ACC112 (cell line): ENCODE results near the gene ITGB6.
A peak's percentile ranks its signal among the peaks of the same experiment; 100 is the strongest.
"Not testable (repeated sequence)": the region's sequence is repeated elsewhere in the genome, so short reads cannot be mapped to it uniquely, and the experiment has no call there.

Experiments used
- H2AFZ ChIP-seq: fragments of 200-600 bp; sonication (generic); one replicate; pipeline ENCODE4 v1.6.0; 2017; ENCODE audit warnings: antibody characterized with exemption, low read length; ENCODE audit not compliant: unreplicated experiment
- H3K27ac ChIP-seq: fragments of 200-600 bp; sonication (generic); 2 replicates; pipeline ENCODE4 v1.5.1; 2014; ENCODE audit warnings: low read depth, mild to moderate bottlenecking, antibody characterized with exemption, low read length, moderate library complexity
- H3K27me3 ChIP-seq: fragments of 200-600 bp; sonication (generic); 2 replicates; pipeline ENCODE4 v1.6.1; 2014; ENCODE audit warnings: mild to moderate bottlenecking, antibody characterized with exemption, low read length, moderate library complexity, mixed read lengths; ENCODE audit not compliant: insufficient read depth
- H3K36me3 ChIP-seq: fragments of 200-600 bp; sonication (generic); 2 replicates; pipeline ENCODE4 v1.6.1; 2016; ENCODE audit warnings: mild to moderate bottlenecking, antibody characterized with exemption, low read length, moderate library complexity, mixed read lengths; ENCODE audit not compliant: insufficient read depth
- H3K4me1 ChIP-seq: fragments of 200-600 bp; sonication (generic); one replicate; pipeline ENCODE4 v1.6.1; 2016; ENCODE audit warnings: low read length, mixed read lengths; ENCODE audit not compliant: insufficient read depth, unreplicated experiment, control insufficient read depth
- H3K4me3 ChIP-seq: fragments of 200-600 bp; sonication (generic); 2 replicates; pipeline ENCODE4 v1.5.1; 2014; ENCODE audit warnings: mild to moderate bottlenecking, low read depth, low read length
- H3K79me2 ChIP-seq: fragments of 200-600 bp; sonication (generic); one replicate; pipeline ENCODE4 v1.6.0; 2016; ENCODE audit warnings: low read length; ENCODE audit not compliant: control insufficient read depth, unreplicated experiment, insufficient read depth

Gene ITGB6

GRCh38 chr2:160156665-160157064, 43.4 kb downstream of the ITGB6 start:
- no peaks in the 10 kb centered on the region for H3K36me3 ChIP-seq
- no peak overlapping the region for H2AFZ ChIP-seq
- H3K27ac ChIP-seq: peak overlapping the region; percentile 46
- no peaks in the 10 kb centered on the region for H3K27me3 ChIP-seq
- H3K79me2 ChIP-seq: no peaks in the 10 kb centered on the region
- H3K4me3 ChIP-seq: no peak overlapping the region
- H3K4me1 ChIP-seq: peaks cover 17% of the 10 kb centered on the region

GRCh38 chr2:160156100-160156499, 44.0 kb downstream of the ITGB6 start:
- Histone ChIP-seq H3K4me1 (peaks cover 17% of the 10 kb centered on the region), H3K79me2 (no peaks in the 10 kb centered on the region), H2AFZ (no peak overlapping the region), H3K27ac (peak overlapping the region; percentile 46), H3K27me3 (no peaks in the 10 kb centered on the region), H3K4me3 (no peak overlapping the region), H3K36me3 (no peaks in the 10 kb centered on the region)

- H3K4me1 ChIP-seq, H3K36me3 ChIP-seq, H3K27ac ChIP-seq, H3K27me3 ChIP-seq, H3K79me2 ChIP-seq, H2AFZ ChIP-seq, H3K4me3 ChIP-seq: not testable (repeated sequence)
Observed at GRCh38 chr2:160148419-160148818, 51.7 kb downstream of the ITGB6 start.

GRCh38 chr2:160145471-160145870, 54.6 kb downstream of the ITGB6 start:
- no peak overlapping the region for H3K4me3 ChIP-seq
- H3K4me1 ChIP-seq: peaks cover 8% of the 10 kb centered on the region
- no peak overlapping the region for H3K27ac ChIP-seq
- no peaks in the 10 kb centered on the region for H3K36me3 ChIP-seq
- no peaks in the 10 kb centered on the region for H3K27me3 ChIP-seq
- no peaks in the 10 kb centered on the region for H3K79me2 ChIP-seq
- no peak overlapping the region for H2AFZ ChIP-seq

GRCh38 chr2:160144280-160144990, 55.6 kb downstream of the ITGB6 start:
- no peaks in the 10 kb centered on the region for H3K36me3 ChIP-seq
- H3K4me1 ChIP-seq: peaks cover 18% of the 10 kb centered on the region
- H3K79me2 ChIP-seq: no peaks in the 10 kb centered on the region
- H2AFZ ChIP-seq: no peak overlapping the region
- H3K27me3 ChIP-seq: no peaks in the 10 kb centered on the region
- no peak overlapping the region for H3K27ac ChIP-seq
- no peak overlapping the region for H3K4me3 ChIP-seq

- Histone ChIP-seq H3K36me3 (no peaks in the 10 kb centered on the region), H3K27ac (no peak overlapping the region), H3K27me3 (no peaks in the 10 kb centered on the region), H2AFZ (no peak overlapping the region), H3K79me2 (no peaks in the 10 kb centered on the region), H3K4me3 (no peak overlapping the region), H3K4me1 (peaks cover 20% of the 10 kb centered on the region)
Observed at GRCh38 chr2:160142472-160142871, 57.6 kb downstream of the ITGB6 start.

- no peak overlapping the region for H3K4me3 ChIP-seq
- H3K27me3 ChIP-seq: no peaks in the 10 kb centered on the region
- H3K27ac ChIP-seq: no peak overlapping the region
- H3K36me3 ChIP-seq: no peaks in the 10 kb centered on the region
- no peaks in the 10 kb centered on the region for H3K79me2 ChIP-seq
- H2AFZ ChIP-seq: no peak overlapping the region
- H3K4me1 ChIP-seq: peaks cover 20% of the 10 kb centered on the region
Observed at GRCh38 chr2:160141912-160142311, 58.2 kb downstream of the ITGB6 start.

- Histone ChIP-seq H3K27ac (no peak overlapping the region), H3K79me2 (no peaks in the 10 kb centered on the region), H3K27me3 (no peaks in the 10 kb centered on the region), H2AFZ (no peak overlapping the region), H3K4me1 (peaks cover 20% of the 10 kb centered on the region), H3K36me3 (no peaks in the 10 kb centered on the region), H3K4me3 (no peak overlapping the region)
Observed at GRCh38 chr2:160141419-160141818, 58.7 kb downstream of the ITGB6 start.

DNA sequence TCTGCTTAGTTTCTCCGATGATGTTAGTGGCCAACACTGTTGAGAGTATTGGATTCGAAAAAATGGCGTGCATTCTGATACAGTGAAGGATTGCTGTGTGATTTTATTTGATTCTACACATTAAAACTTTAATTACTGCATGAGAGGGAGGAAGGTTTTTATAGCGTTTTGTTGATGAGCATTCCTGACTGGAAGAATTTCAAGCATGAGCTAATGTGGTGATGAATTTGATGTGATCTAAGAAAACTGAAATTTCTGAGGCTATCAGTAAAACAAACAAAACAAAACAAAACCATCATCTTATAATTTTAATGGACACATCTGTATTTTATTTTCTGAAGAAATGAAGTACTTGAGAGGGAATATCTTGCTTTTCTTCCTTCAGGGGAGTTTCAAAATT, 59.6 kb downstream of the ITGB6 start:
- peak overlapping the region; percentile 8 for H3K27ac ChIP-seq
- no peaks in the 10 kb centered on the region for H3K36me3 ChIP-seq
- H3K27me3 ChIP-seq: no peaks in the 10 kb centered on the region
- H2AFZ ChIP-seq: peak overlapping the region; percentile 70
- H3K4me3 ChIP-seq: peak overlapping the region; percentile 28; the same call in 1 of the 2 replicates
- H3K4me1 ChIP-seq: peaks cover 20% of the 10 kb centered on the region
- no peaks in the 10 kb centered on the region for H3K79me2 ChIP-seq

DNA sequence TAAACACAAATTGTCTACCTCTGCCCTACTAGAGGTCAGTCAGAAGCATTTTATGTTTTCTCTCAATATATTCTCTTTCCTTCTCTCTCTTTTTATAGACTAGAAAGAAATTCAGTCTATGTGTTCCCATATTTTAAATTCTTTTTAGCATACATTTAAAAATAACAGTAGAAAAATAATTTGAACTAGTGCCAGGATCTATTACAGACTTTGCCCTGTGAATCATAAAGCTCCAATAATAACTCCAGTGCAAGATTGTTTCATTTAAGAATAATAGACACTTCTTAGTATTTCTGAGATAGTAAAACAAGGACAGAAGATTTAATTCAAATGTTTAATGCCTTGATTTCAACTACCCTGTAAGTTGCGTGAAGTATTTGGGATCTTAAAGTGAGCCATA, 60.1 kb downstream of the ITGB6 start:
- peak overlapping the region; percentile 11 for H3K27ac ChIP-seq
- H3K27me3 ChIP-seq: no peaks in the 10 kb centered on the region
- no peaks in the 10 kb centered on the region for H3K79me2 ChIP-seq
- H3K4me3 ChIP-seq: peak overlapping the region; percentile 28; the same call in 1 of the 2 replicates
- no peaks in the 10 kb centered on the region for H3K36me3 ChIP-seq
- peaks cover 20% of the 10 kb centered on the region for H3K4me1 ChIP-seq
- H2AFZ ChIP-seq: peak overlapping the region; percentile 70

DNA sequence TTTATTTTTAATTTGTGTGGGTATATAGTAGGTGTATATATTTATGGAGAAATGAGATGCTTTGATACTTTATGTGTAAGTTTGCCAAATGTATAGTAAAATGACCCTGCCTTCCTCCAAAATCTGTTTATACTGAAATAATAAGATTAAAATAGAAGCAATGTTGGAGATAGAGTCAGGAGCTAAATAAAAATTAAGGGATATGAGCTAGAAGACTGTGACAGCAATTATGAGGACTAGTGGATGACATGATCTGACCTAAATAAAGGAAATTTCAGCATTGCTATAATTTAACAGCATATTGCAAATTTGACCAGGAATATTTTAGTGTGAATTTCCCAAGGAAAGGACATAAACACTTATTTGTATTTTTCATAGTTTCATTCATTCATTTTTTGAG, 60.7 kb downstream of the ITGB6 start:
- H3K36me3 ChIP-seq: no peaks in the 10 kb centered on the region
- H2AFZ ChIP-seq: peak overlapping the region; percentile 69
- H3K4me1 ChIP-seq: peaks cover 20% of the 10 kb centered on the region
- H3K27ac ChIP-seq: 0 out of 2 replicates have a peak overlapping the region, but pooled peaks have one; percentile 11
- H3K27me3 ChIP-seq: no peaks in the 10 kb centered on the region
- H3K4me3 ChIP-seq: no peak overlapping the region
- H3K79me2 ChIP-seq: no peaks in the 10 kb centered on the region
